ENCODE data around the gene HK2.

DNA sequence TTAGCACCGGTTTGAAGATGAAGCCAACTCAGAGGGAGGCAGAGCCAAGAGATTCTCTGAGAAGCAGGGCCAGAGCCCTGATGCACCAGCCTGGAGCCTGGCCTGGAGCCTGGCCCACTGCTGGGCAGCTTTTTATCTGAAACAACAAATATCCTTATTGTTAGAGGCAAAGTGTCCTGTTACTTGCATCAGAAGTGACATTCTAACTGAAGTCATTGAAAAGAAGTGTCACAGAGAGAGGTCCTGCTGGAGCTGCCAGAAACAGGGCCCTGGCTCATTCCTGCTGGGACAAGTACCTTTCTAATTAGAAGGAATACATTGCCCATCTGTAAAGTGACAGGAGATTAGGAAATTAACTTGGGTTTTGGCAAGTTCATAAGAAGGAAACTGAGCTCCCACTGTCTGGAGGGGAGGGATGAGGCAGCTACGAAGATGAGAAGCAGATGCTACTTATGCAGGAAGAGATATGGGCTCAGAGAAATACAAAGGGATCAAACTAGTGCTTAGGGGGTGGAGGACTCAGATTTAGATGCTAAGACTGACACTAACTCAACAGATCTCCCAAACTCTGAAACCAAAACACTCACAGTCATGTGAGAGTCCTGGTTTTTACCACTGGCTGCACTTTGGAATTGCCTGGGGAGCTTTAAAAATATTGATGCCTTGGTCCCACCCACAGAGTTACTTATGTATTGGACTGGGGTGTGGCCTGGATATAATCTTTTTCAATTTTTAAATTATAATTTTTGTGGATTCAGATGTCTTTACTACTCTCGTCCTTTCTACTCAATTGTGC, 11.0 kb upstream of the HK2 start:
- no peak for TF ChIP-seq POLR2A (IDR thresholded peaks at IDR 0.05)
- TF ChIP-seq POLR2AphosphoS5 (IDR thresholded peaks at IDR 0.05) = no peak
- TF ChIP-seq, protein P1, sequence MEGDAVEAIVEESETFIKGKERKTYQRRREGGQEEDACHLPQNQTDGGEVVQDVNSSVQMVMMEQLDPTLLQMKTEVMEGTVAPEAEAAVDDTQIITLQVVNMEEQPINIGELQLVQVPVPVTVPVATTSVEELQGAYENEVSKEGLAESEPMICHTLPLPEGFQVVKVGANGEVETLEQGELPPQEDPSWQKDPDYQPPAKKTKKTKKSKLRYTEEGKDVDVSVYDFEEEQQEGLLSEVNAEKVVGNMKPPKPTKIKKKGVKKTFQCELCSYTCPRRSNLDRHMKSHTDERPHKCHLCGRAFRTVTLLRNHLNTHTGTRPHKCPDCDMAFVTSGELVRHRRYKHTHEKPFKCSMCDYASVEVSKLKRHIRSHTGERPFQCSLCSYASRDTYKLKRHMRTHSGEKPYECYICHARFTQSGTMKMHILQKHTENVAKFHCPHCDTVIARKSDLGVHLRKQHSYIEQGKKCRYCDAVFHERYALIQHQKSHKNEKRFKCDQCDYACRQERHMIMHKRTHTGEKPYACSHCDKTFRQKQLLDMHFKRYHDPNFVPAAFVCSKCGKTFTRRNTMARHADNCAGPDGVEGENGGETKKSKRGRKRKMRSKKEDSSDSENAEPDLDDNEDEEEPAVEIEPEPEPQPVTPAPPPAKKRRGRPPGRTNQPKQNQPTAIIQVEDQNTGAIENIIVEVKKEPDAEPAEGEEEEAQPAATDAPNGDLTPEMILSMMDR (IDR thresholded peaks at IDR 0.05) = no peak
